ENCODE data around the gene CNTN5.
"Not testable (repeated sequence)": the region's sequence is repeated elsewhere in the genome, so short reads cannot be mapped to it uniquely, and the experiment has no call there.

The CNTN5 gene

DNA sequence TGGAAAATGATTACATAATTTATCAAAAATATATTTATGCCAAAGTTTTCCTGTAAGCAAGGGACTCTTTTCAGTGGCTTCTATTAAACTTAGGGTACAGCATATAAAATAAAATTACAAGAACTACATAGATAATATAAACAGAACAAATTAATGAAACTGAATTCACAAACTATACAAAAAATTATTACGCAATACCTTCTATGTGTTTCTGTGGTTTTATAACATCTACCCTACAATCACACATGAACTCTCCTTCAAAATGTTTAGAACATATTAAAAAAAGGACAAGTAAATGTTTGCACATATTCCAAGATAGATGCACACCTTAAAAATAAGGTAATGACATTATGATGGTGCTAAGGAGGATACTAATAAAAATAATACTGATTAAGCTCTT lies 235.9 kb downstream of the CNTN5 start:
- DNase-seq = no peak
- in situ Hi-C loops (cut with MboI; ENCODE audit: low pct_unique_long_range_greater_than_20kb, low sequenced_read_pairs) = no loop called here

DNA sequence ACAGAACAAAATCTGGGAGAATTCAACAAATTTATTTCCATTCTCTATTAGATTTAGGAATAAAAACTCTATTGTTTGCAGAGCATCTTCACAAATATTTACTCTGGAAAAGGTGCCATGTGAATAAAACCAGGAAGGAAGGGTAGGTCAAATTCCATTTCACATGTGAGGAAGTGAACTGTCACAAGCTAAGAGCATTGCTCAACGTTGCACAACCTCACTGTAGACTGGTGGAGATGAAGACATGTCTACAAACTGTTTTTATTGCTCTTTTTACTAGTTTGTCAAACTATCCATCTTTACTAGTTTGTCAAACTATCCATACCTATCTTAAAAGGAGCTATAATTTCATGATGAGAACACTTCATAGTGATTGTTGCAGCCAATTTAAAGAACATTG lies 236.4 kb downstream of the CNTN5 start:
- in situ Hi-C loops (cut with MboI; ENCODE audit: low pct_unique_long_range_greater_than_20kb, low sequenced_read_pairs) = no loop called here
- no peak for DNase-seq

DNA sequence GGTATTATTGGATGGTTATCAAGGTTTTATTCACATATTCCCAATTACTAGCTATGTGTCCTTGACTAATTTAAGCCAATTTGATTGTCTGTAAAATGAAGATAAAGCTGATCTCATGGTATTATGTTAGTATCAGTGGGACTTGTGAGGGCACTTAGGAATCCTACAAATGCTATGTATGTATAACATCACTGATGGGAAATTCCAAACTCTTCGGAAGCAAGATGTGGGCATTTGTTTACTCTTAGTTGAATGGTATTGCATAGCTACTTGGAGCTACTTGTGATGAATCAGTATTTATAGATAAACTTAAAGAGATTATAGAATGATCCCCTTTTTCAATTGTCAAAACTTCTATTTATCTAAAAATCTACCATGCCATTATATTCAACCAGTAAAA lies 239.9 kb downstream of the CNTN5 start:
- in situ Hi-C loops (cut with MboI; ENCODE audit: low pct_unique_long_range_greater_than_20kb, low sequenced_read_pairs) = no loop called here
- no peak for DNase-seq

DNA sequence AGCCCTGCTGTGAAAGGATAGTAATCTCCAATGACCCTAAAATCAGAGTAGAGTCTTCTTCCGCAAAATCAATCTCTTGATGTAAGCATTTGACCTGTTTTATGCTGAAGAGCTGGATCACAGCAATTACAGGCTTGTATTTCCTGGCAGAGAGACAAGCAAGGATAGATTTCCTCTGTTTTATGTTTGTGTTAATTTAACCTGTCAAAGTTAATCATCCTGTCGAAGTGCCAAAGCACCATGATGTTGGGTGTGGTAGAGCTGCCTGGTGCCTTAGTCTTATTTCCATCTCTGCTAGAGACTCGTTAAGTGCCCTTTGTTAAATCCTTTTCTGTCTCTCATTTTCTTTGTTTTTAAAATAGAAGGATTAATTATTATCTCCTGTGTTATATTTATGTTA lies 248.1 kb downstream of the CNTN5 start:
- no peak for DNase-seq
- in situ Hi-C loops (cut with MboI; ENCODE audit: low pct_unique_long_range_greater_than_20kb, low sequenced_read_pairs) = no loop called here

DNA sequence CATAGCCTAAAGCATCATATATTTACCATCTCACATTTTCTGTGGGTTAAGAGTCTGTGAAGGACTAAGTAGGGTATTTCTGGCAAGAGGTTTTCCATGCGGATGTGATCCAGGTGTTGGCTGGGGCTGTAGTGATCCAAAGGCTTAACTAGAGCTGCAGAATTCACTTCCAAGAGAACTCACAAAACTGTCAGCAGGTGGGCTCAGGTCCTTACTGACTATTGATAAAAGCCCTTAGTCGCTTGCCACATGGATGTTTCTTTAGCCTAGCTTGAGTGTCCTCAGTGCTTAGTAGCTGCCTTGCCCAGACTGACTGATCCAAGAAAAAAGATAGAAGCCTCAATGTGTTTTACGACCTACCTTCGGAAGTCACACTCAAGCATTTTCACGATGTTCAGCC lies 250.8 kb downstream of the CNTN5 start:
- in situ Hi-C loops (cut with MboI; ENCODE audit: low pct_unique_long_range_greater_than_20kb, low sequenced_read_pairs) = no loop called here
- no peak for DNase-seq

DNA sequence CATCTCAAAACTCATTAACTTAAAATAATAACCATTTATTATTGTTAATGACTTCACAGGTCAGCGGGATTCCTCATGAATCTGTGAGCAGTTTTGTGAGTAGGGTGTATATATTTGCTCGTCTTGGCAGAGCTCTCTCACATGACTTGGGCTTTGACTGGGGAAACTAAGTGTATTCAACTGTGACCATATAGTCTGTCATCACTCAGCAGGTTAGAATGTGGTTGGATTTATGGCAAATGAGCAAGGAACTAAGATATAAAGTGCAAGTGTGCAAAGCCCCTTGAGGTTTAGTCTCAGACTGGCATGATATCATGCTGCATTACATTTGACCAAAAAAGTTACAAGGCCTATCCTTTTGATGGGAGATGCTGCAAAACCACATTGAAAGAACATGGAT lies 254.8 kb downstream of the CNTN5 start:
- DNase-seq = peak; percentile 1
- in situ Hi-C loops (cut with MboI; ENCODE audit: low pct_unique_long_range_greater_than_20kb, low sequenced_read_pairs) = no loop called here

DNA sequence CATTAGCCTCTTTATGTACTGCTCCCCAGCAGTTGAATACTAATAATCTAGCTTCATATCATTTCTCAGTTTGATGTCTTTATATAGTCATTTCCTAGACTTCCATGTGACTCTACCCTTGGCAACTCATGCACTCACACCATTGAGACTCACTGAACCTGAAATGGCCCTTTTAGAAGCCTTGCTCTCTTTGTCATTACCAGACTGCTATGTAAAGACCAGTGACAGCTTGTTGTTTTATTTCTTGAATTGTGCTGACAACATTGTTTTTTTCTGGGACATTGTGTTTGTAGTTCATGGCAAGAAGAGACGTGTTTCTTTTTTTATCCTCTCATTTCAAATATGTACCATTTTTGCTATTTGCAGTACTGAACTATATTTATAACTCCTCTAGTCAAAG lies 256.5 kb downstream of the CNTN5 start:
- no peak for DNase-seq
- in situ Hi-C loops (cut with MboI; ENCODE audit: low pct_unique_long_range_greater_than_20kb, low sequenced_read_pairs) = no loop called here

DNA sequence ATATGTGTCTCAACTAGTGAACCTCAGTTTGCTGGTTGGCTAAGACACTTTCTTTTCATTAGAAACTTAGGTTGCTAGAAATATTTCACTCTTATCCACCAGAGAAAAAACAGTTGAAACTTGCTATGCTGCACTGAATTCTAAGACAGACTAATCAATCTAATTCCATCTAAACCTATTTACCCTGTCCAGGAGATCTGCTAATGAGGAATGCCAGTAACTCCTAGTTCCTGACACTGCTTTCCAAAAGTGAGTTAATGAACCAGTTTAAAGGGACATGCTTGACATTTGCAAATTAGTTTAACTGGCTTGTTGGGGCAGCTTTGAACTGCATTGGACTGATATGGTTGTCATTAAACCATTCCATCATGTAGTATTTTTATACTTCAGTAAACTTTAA lies 258.5 kb downstream of the CNTN5 start:
- DNase-seq = no peak
- in situ Hi-C loops (cut with MboI; ENCODE audit: low pct_unique_long_range_greater_than_20kb, low sequenced_read_pairs) = no loop called here

DNA sequence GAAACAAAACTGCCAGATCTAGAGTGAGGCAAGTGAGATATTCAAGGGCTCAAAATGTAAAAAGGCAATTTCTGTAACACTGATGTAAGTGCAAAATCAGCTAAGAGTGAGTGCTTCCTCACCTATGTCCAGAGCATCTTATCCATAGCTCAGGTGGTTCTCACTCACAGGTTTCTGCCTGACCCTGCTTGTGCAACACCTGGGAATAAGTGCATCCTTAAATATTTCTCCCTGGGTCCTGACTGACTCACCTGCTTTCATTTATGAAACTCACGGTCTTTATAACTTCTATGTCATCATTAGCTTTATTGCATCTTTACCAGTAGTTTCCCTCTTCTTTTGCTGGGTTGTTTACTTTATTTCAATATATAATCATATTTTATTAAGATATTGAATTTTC lies 260.6 kb downstream of the CNTN5 start:
- in situ Hi-C loops (cut with MboI; ENCODE audit: low pct_unique_long_range_greater_than_20kb, low sequenced_read_pairs) = no loop called here

DNA sequence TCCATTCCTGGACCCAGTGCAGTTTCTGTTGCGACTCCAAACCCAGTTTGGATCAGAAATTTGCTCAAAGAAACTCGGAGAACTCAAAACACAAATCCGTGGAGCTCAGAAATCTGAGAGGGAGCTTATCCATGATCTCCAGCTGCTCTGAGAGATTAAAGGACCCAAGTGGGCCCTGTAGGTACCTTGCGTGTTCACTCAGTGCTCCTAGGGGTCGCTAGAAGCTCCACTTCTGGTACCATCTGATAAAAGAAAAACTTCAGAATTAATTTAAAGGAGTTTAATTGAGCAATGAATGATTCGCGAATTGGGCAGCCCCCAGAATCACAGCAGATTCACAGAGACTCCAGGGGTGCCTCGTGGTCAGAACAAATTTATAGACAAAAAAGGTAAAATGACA lies 277.2 kb downstream of the CNTN5 start:
- in situ Hi-C loops (cut with MboI; ENCODE audit: low pct_unique_long_range_greater_than_20kb, low sequenced_read_pairs); DNase-seq: not testable (repeated sequence)

More for the DNA sequence above, 260.6 kb downstream of the CNTN5 start:
- DNase-seq = no peak

DNA sequence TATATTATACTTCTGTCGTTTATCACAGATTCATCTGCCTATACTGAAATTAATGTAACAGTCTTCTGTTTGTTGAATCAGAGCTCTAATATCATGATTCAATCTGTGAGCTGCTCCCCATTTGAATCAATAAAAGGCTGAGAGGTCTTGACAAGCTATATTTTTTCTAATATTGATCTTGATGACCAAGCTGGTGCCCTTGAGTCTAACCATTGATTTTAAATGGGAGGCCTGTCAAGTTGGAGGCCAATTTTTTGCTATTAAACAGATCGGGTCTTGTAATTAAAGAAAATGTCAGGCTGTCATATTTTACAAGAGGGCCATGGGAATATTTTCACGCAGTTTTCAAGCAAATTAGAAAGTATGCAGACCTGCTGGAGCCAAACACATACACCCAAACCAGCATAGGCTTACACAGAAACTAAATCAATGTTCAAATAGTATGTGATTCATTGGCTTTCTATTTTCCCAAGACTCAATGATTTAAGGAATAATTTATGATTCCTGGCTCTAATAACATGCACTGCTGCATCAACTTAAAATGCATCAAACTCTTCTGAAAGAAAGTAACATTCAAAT lies 286.9 kb downstream of the CNTN5 start:
- no peak for DNase-seq
- in situ Hi-C loops (cut with MboI; ENCODE audit: low pct_unique_long_range_greater_than_20kb, low sequenced_read_pairs) = no loop called here

DNA sequence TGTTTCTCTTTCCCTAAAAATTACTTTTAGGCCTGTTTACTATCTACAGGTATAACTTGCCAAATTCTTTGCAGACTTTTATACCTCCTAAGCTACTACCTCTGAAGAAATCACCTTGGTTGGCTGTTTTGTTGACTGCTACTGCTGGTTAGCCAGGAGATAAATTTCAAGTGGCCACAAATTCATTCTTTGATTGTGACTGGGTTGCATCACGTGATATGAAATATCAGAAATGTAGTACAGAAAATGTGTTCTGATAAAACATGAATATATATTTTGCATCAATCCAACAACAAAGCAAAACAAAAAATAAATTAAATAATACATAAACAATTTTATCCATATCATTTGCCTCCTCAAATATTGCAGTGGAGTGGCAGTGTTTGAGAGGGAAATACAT lies 291.1 kb downstream of the CNTN5 start:
- in situ Hi-C loops (cut with MboI; ENCODE audit: low pct_unique_long_range_greater_than_20kb, low sequenced_read_pairs) = no loop called here

DNA sequence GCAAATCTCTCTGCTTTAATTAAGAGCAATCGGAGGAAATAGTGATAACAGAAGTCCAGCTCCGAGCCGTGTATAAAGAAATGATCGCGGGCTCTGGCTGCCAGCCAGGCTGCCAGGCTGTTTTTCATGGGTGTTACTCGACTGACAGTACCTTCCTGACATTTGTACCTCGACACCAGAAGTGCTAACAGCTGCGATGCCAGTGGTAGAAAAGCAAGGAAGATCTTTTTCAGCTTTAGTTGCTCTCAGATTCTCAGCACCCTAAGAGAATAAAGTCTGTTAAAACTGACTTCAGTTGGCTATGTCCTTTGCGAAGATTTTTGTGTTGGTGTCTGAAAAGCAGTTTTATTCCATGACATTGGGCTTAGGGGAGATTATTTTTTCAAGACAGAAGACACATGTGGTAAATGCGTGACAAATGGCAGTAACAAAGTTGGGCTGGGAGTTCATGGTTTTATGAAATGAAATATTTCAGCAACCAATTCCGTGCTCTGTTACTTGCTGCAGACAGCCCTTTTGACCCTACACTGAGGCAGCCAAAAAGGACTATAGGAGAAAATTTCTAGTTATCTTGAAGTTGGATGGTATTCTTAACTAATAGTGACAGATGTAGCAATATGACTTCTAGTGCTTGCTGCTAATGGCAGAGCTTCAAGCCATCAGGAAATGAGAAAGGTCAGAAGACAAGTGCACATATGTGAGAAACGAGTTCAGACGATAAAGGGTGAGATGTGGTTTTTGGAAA lies 296.2 kb downstream of the CNTN5 start:
- in situ Hi-C loops (cut with MboI; ENCODE audit: low pct_unique_long_range_greater_than_20kb, low sequenced_read_pairs) = no loop called here
- DNase-seq = no peak

More for the DNA sequence above, 291.1 kb downstream of the CNTN5 start:
- DNase-seq = no peak

DNA sequence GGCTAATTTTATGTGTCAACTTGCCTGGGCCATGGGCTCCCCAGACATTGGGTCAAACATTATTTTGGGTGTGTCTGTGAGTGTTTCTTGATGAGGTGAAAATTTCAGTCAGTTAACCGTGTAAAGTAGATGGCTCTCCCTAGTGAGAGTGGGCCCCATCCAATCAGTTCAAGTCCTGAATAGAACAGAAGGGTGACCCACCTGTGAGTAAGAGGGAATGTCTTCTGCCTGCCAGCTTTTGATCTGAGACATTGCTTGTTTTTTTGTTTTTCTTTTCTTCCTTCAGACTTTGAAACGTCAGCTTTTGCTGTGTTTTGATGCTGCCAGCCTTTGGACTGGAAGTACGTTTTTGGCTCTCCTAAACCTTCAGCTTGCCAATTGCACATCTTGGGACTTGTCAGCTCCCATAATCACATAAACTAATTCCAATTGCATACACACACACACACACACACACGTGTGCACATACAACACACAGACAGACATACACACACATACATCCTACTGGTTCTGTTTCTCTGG lies 300.1 kb downstream of the CNTN5 start:
- in situ Hi-C loops (cut with MboI; ENCODE audit: low pct_unique_long_range_greater_than_20kb, low sequenced_read_pairs) = no loop called here
- no peak for DNase-seq

DNA sequence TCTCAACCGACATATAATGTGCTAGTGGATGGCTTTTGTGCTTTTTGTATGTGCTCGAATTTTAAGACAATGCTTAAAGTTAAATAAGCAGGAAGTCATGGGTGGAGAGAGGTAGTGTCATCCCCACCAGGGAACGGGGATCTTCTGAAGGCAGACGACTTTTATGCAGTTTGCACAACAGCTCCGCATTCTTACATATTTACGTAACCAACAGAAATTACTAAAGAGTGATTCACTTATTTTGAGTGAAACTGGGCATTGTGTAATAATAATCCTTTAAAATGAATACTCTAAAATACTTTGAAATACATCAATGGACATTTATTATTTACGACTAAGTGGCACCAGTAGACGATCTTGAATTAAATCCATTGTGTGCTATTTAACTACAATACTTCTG lies 305.1 kb downstream of the CNTN5 start:
- DNase-seq = no peak
- in situ Hi-C loops (cut with MboI; ENCODE audit: low pct_unique_long_range_greater_than_20kb, low sequenced_read_pairs) = no loop called here

DNA sequence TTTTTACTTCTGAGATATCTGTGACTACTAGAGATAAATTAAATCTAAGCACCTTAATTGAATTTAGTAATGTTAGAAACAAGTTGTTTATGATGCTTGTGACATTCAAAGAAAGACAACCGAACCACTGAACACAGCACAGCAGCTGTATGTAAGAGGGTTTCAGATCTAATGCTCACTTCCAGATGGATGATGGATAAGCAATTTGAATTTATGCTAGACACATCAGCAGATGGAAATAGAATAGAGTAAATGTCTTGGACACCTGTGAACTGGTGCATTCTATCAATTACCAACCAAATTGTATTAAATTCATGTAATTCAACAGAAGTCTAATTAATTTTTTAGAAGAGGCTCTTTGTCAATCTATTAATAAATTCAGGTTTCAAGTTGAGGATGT lies 306.3 kb downstream of the CNTN5 start:
- no peak for DNase-seq
- in situ Hi-C loops (cut with MboI; ENCODE audit: low pct_unique_long_range_greater_than_20kb, low sequenced_read_pairs) = no loop called here

DNA sequence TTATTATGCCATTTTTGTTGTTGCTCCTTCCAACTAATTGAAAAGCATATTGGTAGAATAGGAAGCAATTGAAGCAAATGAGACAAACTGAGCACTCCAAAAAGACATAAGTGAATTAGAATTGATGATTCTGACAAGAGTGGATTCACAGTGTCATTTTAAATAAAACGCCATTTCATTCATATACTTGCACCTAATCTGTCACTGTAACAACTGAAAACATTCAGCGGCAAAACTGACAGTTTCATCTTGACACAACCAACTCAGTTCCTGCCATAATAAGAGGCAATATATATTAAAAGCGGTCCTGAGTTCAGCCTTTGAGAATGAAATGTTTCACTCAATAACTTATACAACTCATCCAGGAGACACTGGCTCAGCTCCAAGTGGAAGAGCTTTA lies 306.8 kb downstream of the CNTN5 start:
- no peak for DNase-seq
- in situ Hi-C loops (cut with MboI; ENCODE audit: low pct_unique_long_range_greater_than_20kb, low sequenced_read_pairs) = no loop called here

DNA sequence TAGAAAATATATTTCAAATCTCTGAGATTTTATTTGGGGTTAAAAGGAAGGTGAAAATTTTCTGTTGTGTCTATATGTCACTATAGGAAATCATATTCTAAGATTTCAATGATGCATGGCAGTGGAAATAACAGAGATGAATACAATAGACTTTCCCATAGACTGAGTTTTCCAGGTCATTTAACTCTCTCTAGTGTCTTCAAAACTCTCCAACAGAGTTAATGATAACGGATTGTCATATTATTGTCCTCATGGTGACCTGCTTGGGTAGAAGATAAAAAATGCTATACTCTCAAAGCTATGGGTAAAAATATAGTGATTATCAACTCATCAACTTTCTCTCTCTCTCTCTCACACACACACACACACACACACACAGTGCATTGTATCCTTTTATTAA lies 312.9 kb downstream of the CNTN5 start:
- in situ Hi-C loops (cut with MboI; ENCODE audit: low pct_unique_long_range_greater_than_20kb, low sequenced_read_pairs) = no loop called here
- DNase-seq = no peak

DNA sequence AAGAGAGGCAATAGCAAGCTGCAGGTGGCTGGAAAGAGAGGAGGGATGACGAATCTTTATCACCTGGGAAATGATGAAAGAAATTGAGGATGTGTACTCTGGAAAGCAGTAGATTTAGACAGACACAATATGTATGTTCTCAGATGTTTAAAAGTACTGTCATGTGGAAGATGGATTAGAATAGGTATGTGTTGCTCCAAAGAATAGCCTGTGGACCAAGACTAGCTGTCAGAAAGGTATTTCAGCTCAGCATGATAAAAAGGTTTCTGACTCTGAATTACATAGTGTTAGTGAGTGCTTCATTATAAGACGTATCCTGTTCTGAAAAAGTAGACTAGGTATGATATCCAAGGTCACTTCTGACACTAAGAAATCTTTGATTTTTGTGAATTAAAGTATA lies 322.4 kb downstream of the CNTN5 start:
- no peak for DNase-seq
- in situ Hi-C loops (cut with MboI; ENCODE audit: low pct_unique_long_range_greater_than_20kb, low sequenced_read_pairs) = no loop called here

DNA sequence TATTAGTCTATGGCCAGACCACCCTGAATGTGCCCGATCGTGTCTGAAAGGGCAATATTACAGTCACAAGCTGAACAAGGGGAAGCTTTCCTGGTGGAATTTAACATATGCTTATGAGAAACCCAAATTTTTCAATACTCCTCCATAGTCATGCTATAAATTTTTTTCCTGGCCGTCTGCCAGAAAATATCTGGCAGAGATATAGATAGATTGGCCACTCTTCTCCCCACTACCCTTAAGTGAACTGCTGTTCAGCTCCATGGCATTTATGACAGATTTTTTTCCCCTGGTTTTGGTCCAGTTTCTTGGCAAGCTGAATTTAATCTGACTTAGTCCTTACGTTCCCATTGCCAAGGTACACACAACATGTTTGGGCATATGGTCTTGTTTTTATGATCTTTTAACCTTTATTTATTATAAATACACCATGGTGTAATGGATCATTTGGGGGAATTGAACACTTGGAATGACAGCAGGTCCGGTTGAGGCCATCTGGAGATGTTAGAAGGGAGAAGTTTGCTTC lies 328.5 kb downstream of the CNTN5 start:
- in situ Hi-C loops (cut with MboI; ENCODE audit: low pct_unique_long_range_greater_than_20kb, low sequenced_read_pairs) = no loop called here
- no peak for DNase-seq

DNA sequence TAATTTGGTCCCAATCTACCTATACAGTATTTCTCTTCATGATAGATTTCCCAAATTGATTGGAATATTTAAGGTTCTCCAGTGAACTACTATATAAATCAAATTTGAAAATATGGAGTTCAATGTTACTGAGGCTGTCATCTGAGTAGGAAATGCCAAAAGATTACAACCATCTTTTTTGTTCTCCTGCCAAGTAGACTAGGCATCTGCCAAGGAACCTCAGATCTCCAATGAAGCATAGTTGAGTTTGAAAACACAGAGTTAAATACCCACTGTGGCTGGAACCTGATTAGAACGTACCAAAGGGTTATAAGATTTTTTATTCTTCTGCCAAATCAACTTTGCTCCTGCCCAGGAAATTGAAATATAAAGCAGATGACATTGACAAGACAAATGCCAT lies 330.9 kb downstream of the CNTN5 start:
- in situ Hi-C loops (cut with MboI; ENCODE audit: low pct_unique_long_range_greater_than_20kb, low sequenced_read_pairs) = no loop called here
- DNase-seq = no peak

All from KBM-7 (cell line).